Skeletal muscle tissue (tissue), 4 donors: ENCODE measurements around the gene ZNF582. TPM values are rescaled to one million over a fixed set of nuclear protein-coding genes. Genes with fewer than 3 reads are reported as not detected.
A peak's percentile ranks its signal among the peaks of the same experiment; 100 is the strongest.

Experiments used
- H3K27ac ChIP-seq: one replicate; pipeline ENCODE4 v1.7.0; 2013; ENCODE audit warnings: mild to moderate bottlenecking, low read depth, low read length, inconsistent platforms
- H3K27me3 ChIP-seq, 3 donors: one replicate each; pipeline ENCODE4 v1.7.0; 2013; ENCODE audit warnings: low read length in 3 of 3; ENCODE audit not compliant: control insufficient read depth in 3 of 3, insufficient read depth in 3 of 3
- H3K36me3 ChIP-seq, 3 donors: one replicate each; pipeline ENCODE4 v1.7.0; 2013; ENCODE audit warnings: low read length in 3 of 3; ENCODE audit not compliant: control insufficient read depth in 3 of 3, insufficient read depth in 3 of 3
- H3K4me1 ChIP-seq, 3 donors: one replicate each; pipeline ENCODE4 v1.7.0; 2013; ENCODE audit warnings: low read length in 3 of 3, mild to moderate bottlenecking in 3 of 3; ENCODE audit not compliant: control insufficient read depth in 3 of 3, insufficient read depth in 3 of 3
- H3K4me3 ChIP-seq, 3 donors: one replicate each; pipeline ENCODE4 v1.7.0; 2013; ENCODE audit warnings: low read length in 3 of 3
- H3K9ac ChIP-seq, 3 donors: one replicate each; pipeline ENCODE4 v1.7.0; 2013; ENCODE audit warnings: low read length in 3 of 3, mild to moderate bottlenecking in 3 of 3, moderate library complexity in 2 of 3, low read depth in 1 of 3
- H3K9me3 ChIP-seq, 3 donors: one replicate each; pipeline ENCODE4 v1.7.0; 2013; ENCODE audit warnings: low read length in 3 of 3; ENCODE audit not compliant: control insufficient read depth in 3 of 3
- total RNA-seq: library from RNA; depleted of rRNA; stranded (reverse); fragments of >200 nt; gene quantifications from one replicate; pipeline ENCODE4 v1.2.3, GENCODE V29; 2014
- donor health status: Osteomylitis.

The ZNF582 gene
- total RNA-seq, 1 donor from 2014 or later = 4.2 TPM

- Histone ChIP-seq H3K27ac (no peak overlapping the region), H3K9ac (no peak overlapping the region), H3K4me1 (peaks cover 14 to 18% (median 17%) of the 10 kb centered on the region in 3 donors), H3K9me3 (peaks cover 4 to 20% (median 11%) of the 10 kb centered on the region in 3 donors), H3K36me3 (peaks cover 13 to 24% (median 15%) of the 10 kb centered on the region in 3 donors), H3K27me3 (no peaks in the 10 kb centered on the region), H3K4me3 (no peak overlapping the region)
These were observed 7.2 kb upstream of the ZNF582 start for GRCh38 chr19:56400485-56400884.

DNA sequence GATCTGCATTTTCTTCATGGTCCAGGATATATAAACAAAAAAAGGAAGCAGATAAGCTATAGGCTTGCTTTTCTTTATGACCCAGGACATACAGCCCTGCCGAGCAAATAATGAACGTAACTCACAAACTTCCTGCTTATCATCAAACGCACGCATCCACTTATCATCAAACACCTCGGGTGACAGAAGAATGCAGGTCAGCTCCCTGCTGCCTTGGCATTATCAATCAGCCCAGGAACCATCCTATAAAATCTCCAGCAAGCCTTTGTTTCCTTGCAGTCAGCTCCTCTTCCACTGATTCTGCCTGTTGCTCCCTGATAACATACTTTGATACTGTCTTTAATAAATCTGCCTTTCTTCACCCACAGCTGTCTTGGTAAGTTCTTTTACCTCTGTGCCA lies 5.5 kb upstream of the ZNF582 start:
- H3K27ac ChIP-seq = no peak overlapping the region
- peaks cover 3 to 11% (median 11%) of the 10 kb centered on the region in 3 donors for H3K9me3 ChIP-seq
- H3K4me1 ChIP-seq = peaks cover 4 to 9% (median 5%) of the 10 kb centered on the region in 3 donors
- H3K4me3 ChIP-seq = no peak overlapping the region
- H3K27me3 ChIP-seq = no peaks in the 10 kb centered on the region
- no peak overlapping the region for H3K9ac ChIP-seq
- peaks cover 8 to 27% (median 20%) of the 10 kb centered on the region in 3 donors for H3K36me3 ChIP-seq

- Histone ChIP-seq H3K9me3 (peaks cover 0 to 17% (median 0%) of the 10 kb centered on the region in 3 donors), H3K36me3 (peaks cover 6 to 38% (median 33%) of the 10 kb centered on the region in 3 donors), H3K27me3 (no peaks in the 10 kb centered on the region), H3K27ac (no peak overlapping the region), H3K9ac (no peak overlapping the region), H3K4me3 (no peak overlapping the region), H3K4me1 (no peaks in the 10 kb centered on the region)
These were observed 9.3 kb downstream of the ZNF582 start for GRCh38 chr19:56383826-56384605.

- H3K4me3 ChIP-seq = no peak overlapping the region
- no peak overlapping the region for H3K9ac ChIP-seq
- peaks cover 57 to 60% (median 58%) of the 10 kb centered on the region in 3 donors for H3K36me3 ChIP-seq
- H3K9me3 ChIP-seq = peaks cover 13 to 32% (median 16%) of the 10 kb centered on the region in 3 donors
- H3K4me1 ChIP-seq = no peaks in the 10 kb centered on the region
- no peaks in the 10 kb centered on the region for H3K27me3 ChIP-seq
- H3K27ac ChIP-seq = no peak overlapping the region
These were observed 16.0 kb downstream of the ZNF582 start for GRCh38 chr19:56377105-56377924.

GRCh38 chr19:56372281-56372680 lies 21.1 kb downstream of the ZNF582 start:
- Histone ChIP-seq H3K36me3 (peaks cover 54 to 62% (median 56%) of the 10 kb centered on the region in 3 donors), H3K27me3 (no peaks in the 10 kb centered on the region), H3K9me3 (peaks cover 8 to 23% (median 12%) of the 10 kb centered on the region in 3 donors), H3K27ac (no peak overlapping the region), H3K9ac (no peak overlapping the region), H3K4me1 (peaks cover 6 to 11% (median 10%) of the 10 kb centered on the region in 3 donors), H3K4me3 (no peak overlapping the region)

- peaks cover 6 to 11% (median 10%) of the 10 kb centered on the region in 3 donors for H3K4me1 ChIP-seq
- peaks cover 0 to 8% (median 0%) of the 10 kb centered on the region in 3 donors for H3K9me3 ChIP-seq
- H3K4me3 ChIP-seq = no peak overlapping the region
- no peaks in the 10 kb centered on the region for H3K27me3 ChIP-seq
- peaks cover 33 to 40% (median 35%) of the 10 kb centered on the region in 3 donors for H3K36me3 ChIP-seq
- H3K27ac ChIP-seq = no peak overlapping the region
- H3K9ac ChIP-seq = no peak overlapping the region
These were observed 23.3 kb downstream of the ZNF582 start for GRCh38 chr19:56369886-56370676.

DNA sequence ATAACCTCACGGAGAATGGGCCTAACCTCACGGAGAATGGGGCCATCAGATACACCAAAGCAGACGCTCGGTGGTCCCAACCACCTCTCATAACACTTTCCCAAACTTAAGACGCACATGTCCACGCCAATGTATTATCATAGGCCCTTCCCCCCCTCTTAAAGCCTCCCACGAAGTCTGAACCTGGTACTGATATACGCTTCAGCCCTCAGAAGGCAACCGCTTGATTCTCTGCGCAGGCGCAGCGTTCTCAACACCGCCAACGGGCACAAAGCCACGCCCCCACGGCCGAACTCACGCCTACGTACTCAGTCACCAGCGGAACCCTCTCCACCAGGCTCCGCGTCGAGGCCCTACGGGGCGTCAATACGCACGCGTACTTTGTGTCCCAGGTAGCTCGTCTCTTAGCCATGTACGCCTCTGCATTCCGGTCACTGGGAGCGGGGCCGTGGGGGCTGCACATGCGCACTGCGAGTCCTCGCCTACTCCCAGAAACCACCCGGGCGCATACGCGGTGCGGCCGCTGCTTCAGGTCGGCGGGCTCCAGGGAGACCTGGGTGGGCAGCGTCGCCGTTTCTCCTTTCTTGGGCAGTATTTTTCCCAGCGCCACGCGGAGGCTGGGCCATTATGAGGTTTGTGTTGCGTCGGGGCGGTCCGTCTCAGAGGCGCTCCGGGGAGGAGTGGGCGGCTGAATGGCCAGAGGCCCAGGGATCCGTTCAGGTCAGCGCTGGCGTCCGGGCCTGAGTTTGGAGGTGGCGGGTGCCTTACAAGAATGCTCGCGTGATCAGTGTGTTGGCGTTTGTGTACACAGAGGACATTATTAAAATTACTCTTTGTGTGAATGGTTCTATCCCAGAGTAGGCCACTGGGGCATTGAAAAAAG lies 25.3 kb downstream of the ZNF582 start:
- peak overlapping the region; percentile 81 to 90 (median 84) for H3K9ac ChIP-seq
- H3K9me3 ChIP-seq = peaks cover 0 to 4% (median 2%) of the 10 kb centered on the region in 3 donors
- peaks cover 6 to 11% (median 10%) of the 10 kb centered on the region in 3 donors for H3K4me1 ChIP-seq
- no peaks in the 10 kb centered on the region for H3K27me3 ChIP-seq
- peak overlapping the region; percentile 75 to 87 (median 81) for H3K4me3 ChIP-seq
- H3K27ac ChIP-seq = peak overlapping the region; percentile 81
- peaks cover 15 to 25% (median 15%) of the 10 kb centered on the region in 3 donors for H3K36me3 ChIP-seq

GRCh38 chr19:56360841-56361240 lies 32.5 kb downstream of the ZNF582 start:
- Histone ChIP-seq H3K27ac (no peak overlapping the region), H3K36me3 (peaks cover 0 to 5% (median 4%) of the 10 kb centered on the region in 3 donors), H3K4me3 (no peak overlapping the region), H3K9ac (no peak overlapping the region), H3K27me3 (no peaks in the 10 kb centered on the region), H3K9me3 (peaks cover 0 to 8% (median 2%) of the 10 kb centered on the region in 3 donors), H3K4me1 (no peaks in the 10 kb centered on the region)

DNA sequence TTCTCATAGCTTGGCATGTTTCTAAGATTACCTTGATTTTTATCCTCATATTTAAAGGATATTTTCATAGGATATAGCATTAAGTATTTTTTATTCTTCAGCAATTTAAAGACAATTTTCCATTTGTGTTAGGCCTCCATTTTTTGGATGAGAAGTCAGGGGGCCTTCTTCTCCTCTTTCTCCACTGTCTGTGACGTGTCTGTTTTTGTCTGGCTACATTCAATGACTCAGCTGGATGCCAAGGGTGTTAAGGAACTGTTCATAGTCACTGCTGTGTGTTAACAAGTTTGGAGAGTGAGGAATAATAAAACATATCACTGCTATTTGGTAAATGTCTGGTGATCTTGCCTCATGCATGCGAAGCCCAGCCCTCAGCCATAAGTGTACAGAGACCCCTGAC lies 36.4 kb downstream of the ZNF582 start:
- Histone ChIP-seq H3K4me3 (no peak overlapping the region), H3K27ac (no peak overlapping the region), H3K27me3 (no peaks in the 10 kb centered on the region), H3K36me3 (peaks cover 0 to 3% (median 0%) of the 10 kb centered on the region in 3 donors), H3K9me3 (peaks cover 0 to 4% (median 0%) of the 10 kb centered on the region in 3 donors), H3K4me1 (no peaks in the 10 kb centered on the region), H3K9ac (no peak overlapping the region)
